ENCODE measurements around the gene IL1RAPL1.
"Not testable (repeated sequence)": the region's sequence is repeated elsewhere in the genome, so short reads cannot be mapped to it uniquely, and the experiment has no call there.

Gene IL1RAPL1

GRCh38 chrX:28638775-28639174 is 51.5 kb downstream of the IL1RAPL1 start:
- DNase-seq: no peak

- no peak for DNase-seq
Observed at GRCh38 chrX:28639451-28639850, 52.2 kb downstream of the IL1RAPL1 start.

- DNase-seq: no peak
Observed at GRCh38 chrX:28649541-28649940, 62.3 kb downstream of the IL1RAPL1 start.

GRCh38 chrX:28651186-28651585 is 63.9 kb downstream of the IL1RAPL1 start:
- DNase-seq: no peak

- no peak for DNase-seq
Observed at GRCh38 chrX:28659269-28659668, 72.0 kb downstream of the IL1RAPL1 start.

- DNase-seq: no peak
Observed at GRCh38 chrX:28665778-28666177, 78.5 kb downstream of the IL1RAPL1 start.

- DNase-seq: no peak
Observed at GRCh38 chrX:28668303-28668702, 81.1 kb downstream of the IL1RAPL1 start.

- DNase-seq: no peak
Observed at GRCh38 chrX:28668957-28669356, 81.7 kb downstream of the IL1RAPL1 start.

- no peak for DNase-seq
Observed at GRCh38 chrX:28670074-28670473, 82.8 kb downstream of the IL1RAPL1 start.

GRCh38 chrX:28675173-28675572 is 87.9 kb downstream of the IL1RAPL1 start:
- DNase-seq: no peak

GRCh38 chrX:28693101-28693500 is 105.9 kb downstream of the IL1RAPL1 start:
- no peak for DNase-seq

GRCh38 chrX:28697732-28698131 is 110.5 kb downstream of the IL1RAPL1 start:
- no peak for DNase-seq

- no peak for DNase-seq
Observed at GRCh38 chrX:28701222-28701621, 114.0 kb downstream of the IL1RAPL1 start.

- no peak for DNase-seq
Observed at GRCh38 chrX:28706964-28707363, 119.7 kb downstream of the IL1RAPL1 start.

- DNase-seq: no peak
Observed at GRCh38 chrX:28709421-28709820, 122.2 kb downstream of the IL1RAPL1 start.

- no peak for DNase-seq
Observed at GRCh38 chrX:28717864-28718263, 130.6 kb downstream of the IL1RAPL1 start.

- no peak for DNase-seq
Observed at GRCh38 chrX:28718450-28718849, 131.2 kb downstream of the IL1RAPL1 start.

GRCh38 chrX:28719620-28720019 is 132.4 kb downstream of the IL1RAPL1 start:
- DNase-seq: no peak

GRCh38 chrX:28752330-28752729 is 165.1 kb downstream of the IL1RAPL1 start:
- DNase-seq: no peak

GRCh38 chrX:28756175-28756574 is 168.9 kb downstream of the IL1RAPL1 start:
- no peak for DNase-seq

GRCh38 chrX:28756647-28757046 is 169.4 kb downstream of the IL1RAPL1 start:
- no peak for DNase-seq

GRCh38 chrX:28757290-28757689 is 170.0 kb downstream of the IL1RAPL1 start:
- no peak for DNase-seq

GRCh38 chrX:28766561-28766960 is 179.3 kb downstream of the IL1RAPL1 start:
- DNase-seq: not testable (repeated sequence)

- no peak for DNase-seq
Observed at GRCh38 chrX:28773807-28774206, 186.6 kb downstream of the IL1RAPL1 start.

GRCh38 chrX:28787206-28787605 is 200.0 kb downstream of the IL1RAPL1 start:
- no peak for DNase-seq

GRCh38 chrX:28800671-28801070 is 213.4 kb downstream of the IL1RAPL1 start:
- DNase-seq: not testable (repeated sequence)

Data from SHP77 (cell line).